Left renal pelvis (tissue), 4 donors: ENCODE data around the gene NCAPH2. TPM values are rescaled to one million over a fixed set of nuclear protein-coding genes. Genes with fewer than 3 reads are reported as not detected.

Experiments used
- DNase-seq, 4 donors: peaks; one replicate each; pipeline ENCODE4 v3.0.0-alpha.2; 2013; ENCODE audit warnings: low read depth in 4 of 4, low spot score in 3 of 4
- polyA plus RNA-seq, 4 donors: library from polyadenylated mRNA; unstranded; fragments of 120-200 nt; gene quantifications; one replicate each; pipeline ENCODE4 v1.2.1, GENCODE V29; 2013; ENCODE audit not compliant: insufficient read length in 4 of 4

Gene NCAPH2
- polyA plus RNA-seq, 4 donors, result 39.7 to 54.3 (median 43.9) TPM

DNA sequence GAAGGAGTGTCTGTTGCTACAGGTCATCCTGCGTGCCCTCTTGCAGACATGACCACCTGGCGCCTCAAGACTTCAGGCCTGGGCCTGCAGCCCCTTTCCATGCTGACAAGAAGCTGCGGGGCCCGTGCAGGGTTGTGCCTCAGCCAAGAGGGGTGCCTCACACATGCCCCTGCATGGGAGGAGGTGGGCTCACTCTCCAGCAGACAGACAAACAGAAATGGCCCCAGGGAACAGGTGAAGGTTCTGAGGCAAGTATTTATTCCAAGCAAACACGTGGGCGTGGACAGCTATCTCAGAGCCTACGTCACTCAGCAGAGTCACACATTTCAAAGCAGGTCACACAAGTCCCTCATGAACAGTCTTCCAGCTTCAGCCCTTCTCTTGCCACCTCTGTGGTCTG lies 60.6 kb downstream of the NCAPH2 start:
- DNase-seq, result no peak

DNA sequence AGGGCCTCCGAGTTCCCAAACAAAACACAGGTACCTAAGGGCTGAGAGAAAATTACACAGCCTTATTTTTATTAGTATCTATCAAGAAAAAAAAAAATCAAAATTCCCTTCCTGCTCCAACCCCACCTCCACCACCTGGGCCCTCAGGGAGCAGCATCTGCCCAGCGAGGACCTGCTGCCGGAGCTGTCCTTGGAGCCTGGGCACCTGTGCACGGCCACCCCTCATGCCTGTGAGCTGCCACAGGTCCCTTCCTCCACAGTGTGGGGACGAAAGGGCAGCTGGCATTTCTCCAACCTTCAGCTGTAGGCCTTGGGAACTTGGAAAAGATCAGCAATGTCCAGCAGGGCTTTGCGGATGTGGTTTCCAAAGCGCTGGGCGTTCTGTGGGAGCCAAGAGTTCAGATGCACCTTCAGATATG lies 61.0 kb downstream of the NCAPH2 start:
- no peak for DNase-seq

DNA sequence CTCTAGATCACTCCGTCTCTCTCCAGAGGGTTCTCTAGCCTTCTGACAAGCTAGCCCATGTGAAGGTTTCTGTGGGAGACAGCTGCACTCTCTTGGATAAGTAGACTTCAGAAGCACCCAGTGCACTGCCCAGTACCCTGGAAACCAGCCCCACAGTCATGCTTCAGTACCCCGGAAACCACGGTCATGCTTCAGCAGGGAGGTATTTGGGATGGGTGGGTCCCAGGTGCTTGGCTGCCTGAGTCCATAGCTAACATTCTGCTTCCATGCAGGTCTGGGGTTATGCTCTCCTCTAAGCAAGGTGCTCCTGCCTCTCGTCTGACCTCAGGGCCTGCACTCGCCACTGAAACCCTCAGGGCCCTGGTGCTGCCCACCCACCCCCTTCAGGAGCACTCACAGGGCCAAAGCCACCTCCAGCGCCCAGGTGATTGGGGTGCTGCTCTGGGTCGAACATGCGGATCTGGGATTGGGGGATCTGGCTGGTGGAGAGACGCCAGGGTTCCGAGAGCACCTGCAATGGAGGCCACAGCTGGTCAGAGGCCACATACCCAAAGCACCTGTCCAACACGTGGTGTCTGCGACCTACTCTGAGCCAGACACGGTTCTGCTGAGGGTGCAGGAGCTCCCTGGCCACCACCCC lies 62.0 kb downstream of the NCAPH2 start:
- DNase-seq, result no peak

DNA sequence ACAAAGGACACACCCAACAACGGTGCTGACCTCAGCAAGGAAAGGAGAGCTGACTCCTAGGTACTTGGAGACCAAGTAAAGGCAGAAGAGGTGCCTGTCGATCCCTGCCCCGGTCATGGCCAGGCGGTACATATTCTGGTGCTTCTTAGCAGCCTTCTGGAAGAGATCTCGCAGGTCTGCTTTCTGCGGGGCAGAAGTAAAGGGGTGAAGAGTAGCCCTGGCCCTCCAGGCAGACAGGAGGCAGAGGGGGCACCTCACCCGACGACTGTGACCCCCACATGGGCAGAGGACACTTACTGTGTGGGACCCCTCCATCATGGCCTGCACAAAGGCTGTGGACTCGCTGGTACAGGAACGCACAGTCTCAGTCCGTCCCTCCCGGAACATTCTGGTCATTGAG lies 62.8 kb downstream of the NCAPH2 start:
- no peak for DNase-seq

DNA sequence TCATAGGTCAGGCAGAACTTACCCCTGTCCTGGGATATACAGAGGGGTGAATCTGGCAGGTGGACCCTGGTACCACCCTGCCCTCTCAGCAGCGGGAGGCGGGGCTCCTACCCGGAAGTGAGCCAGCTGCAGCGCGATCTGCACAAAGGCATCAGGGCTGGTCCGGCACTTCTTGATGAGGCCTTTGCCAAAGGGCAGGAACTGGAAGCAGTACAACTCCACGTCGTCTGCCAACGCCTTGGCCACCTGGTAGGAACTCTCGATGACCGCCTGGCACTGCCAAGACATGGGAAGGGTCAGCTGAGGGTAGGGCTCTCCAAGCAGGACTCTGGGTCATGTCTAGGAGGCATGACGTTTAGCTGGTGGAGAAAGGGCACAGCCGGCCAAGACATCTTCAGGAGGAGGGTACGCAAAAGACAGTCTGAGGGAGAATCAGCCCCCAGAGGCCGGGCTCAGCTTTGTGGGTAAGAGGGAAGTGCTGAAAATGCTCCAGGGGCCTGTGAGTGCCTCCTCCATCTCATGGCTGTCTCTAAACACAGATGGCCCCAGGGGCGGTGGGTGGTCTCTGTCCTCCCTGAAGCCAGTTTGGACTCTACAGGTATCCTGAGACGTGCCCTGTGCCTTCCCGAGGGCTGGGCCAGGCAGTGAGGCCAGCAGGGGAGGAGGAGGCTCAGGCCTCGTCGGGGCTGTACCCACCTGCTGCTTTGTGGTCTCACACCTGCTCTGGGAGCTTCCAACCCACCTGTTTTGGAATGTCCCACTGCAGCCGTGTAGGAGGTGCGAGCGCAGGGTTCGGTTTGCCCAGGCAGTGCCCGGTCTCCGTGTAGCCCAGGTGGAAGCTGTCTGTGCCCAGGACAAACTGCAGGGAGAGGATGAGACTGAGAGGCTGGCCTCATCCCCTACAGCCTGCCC lies 63.5 kb downstream of the NCAPH2 start:
- no peak for DNase-seq

DNA sequence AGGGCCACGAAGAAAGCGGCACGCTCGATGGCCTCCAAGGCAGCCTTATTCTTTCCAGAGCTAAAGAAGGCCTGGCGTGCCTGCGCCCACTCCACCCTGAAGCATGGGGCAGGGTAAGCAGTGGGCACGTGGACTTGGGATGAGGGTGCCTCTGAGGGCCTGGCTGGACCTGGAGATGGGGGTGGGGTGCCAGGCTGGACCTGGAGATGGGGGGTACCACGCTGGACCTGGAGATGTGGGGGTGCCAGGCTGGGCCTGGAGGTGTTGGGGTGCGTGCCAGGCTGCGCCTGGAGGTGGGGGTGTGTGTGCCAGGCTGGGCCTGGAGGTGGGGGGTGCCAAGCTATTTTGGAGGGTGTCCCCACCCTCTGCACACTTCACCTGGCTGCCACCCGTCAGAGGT lies 64.9 kb downstream of the NCAPH2 start:
- no peak for DNase-seq

DNA sequence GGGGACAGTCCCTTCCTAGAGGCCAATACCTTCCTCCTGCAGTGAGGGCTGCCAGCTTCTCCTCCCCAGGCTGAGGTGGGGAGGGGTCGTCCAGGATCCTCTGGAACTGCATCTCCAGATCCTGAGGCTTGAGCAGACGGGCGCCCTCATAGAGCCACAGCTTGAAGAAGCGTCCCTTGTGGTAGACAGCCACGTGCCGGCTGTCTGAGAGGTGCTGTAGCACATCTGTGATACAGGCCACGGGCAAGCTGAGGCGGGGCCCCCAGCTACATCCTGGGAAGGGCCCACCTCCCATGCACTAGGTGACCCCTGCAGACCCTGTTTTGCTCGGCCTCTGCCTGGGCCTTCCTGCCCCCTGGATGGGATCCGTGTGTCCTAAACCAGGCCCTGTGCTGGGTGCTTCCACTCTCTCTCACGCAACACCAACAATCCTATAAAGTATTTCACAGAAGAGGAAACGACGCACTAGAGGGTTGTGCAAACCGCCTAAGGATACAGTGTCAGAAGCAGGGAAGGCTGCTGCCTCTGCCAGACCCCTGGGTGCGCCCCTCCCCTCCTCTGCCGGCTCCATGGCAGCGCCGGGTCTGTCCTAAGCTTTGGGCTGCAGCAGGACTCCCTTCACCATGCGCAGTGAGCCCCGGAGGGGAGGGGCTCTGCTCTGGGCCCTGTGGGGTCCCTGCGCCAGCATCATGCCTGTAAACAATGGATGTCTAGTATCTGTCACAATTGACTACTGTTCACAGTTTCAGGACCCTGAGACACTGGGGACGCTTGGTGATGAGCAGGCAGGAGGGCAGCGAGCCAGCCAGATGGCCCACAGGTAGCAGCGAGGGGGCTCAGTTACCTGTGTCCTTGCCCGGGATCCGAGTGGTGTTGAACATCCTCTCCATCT lies 65.7 kb downstream of the NCAPH2 start:
- no peak for DNase-seq

DNA sequence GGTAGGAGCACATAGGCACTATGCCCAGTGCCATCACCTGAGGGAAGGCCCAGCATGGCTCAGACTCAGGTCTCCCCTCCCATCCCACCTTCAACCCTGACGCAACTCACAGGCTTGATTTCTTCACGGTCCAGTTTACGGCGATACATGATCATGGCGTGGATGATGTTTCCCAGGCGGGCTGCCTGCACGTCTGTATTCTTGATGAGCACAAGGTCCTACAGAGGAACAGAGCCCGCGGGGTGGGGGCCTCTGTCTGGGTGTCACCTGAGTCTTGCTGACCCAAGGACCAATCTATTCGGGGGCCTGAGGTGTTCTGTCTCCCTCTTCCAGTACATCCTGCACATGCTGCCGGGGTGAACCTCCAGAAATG lies 66.3 kb downstream of the NCAPH2 start:
- no peak for DNase-seq

Other genes starting within 250 kb of the NCAPH2 start
- gene MAPK12, start 246.5 kb upstream of the NCAPH2 start, polyA plus RNA-seq, result 10 to 100 TPM in 3 of 4 donors, 1 to 10 TPM in 1; 9.7 to 17.7 (median 15.6) TPM
- 1 to 10 TPM; 6.0 to 9.7 (median 7.9) TPM for gene MAPK11, start 237.8 kb upstream of the NCAPH2 start, polyA plus RNA-seq
- 100 to 1,000 TPM; 126 to 249 (median 214) TPM for gene PLXNB2, start 200.6 kb upstream of the NCAPH2 start, polyA plus RNA-seq
- gene DENND6B, start 181.2 kb upstream of the NCAPH2 start, polyA plus RNA-seq, result 10 to 100 TPM in 3 of 4 donors, 1 to 10 TPM in 1; 9.8 to 20.1 (median 14.9) TPM
- 10 to 100 TPM; 30.2 to 58.8 (median 35.4) TPM for gene PPP6R2, start 164.9 kb upstream of the NCAPH2 start, polyA plus RNA-seq
- 10 to 100 TPM; 25.9 to 47.1 (median 34.9) TPM for gene SBF1, start 33.2 kb upstream of the NCAPH2 start, polyA plus RNA-seq
- 1 to 10 TPM in 3 of 4 donors, under 1 TPM in 1; 0.83 to 7.4 (median 3.9) TPM for gene ADM2, start 26.7 kb upstream of the NCAPH2 start, polyA plus RNA-seq
- gene MIOX, start 21.4 kb upstream of the NCAPH2 start, polyA plus RNA-seq, result 10 to 100 TPM in 1 of 4 donors, 1 to 10 TPM in 2, under 1 TPM in 1; 0.44 to 12.5 (median 6.1) TPM
- 10 to 100 TPM; 34.7 to 68.3 (median 42.0) TPM for gene LMF2, start 522 bp upstream of the NCAPH2 start, polyA plus RNA-seq
- 1 to 10 TPM in 2 of 4 donors, under 1 TPM in 1, not detected in 1; 0.83 to 7.6 (median 3.9) TPM for gene SCO2, start 17.4 kb downstream of the NCAPH2 start, polyA plus RNA-seq
- 1 to 10 TPM in 3 of 4 donors, under 1 TPM in 1; 0.83 to 4.3 (median 2.1) TPM for gene TYMP, start 21.8 kb downstream of the NCAPH2 start, polyA plus RNA-seq
- gene KLHDC7B, start 37.7 kb downstream of the NCAPH2 start, polyA plus RNA-seq, result under 1 TPM; 0.03 to 0.47 (median 0.32) TPM
- under 1 TPM in 1 of 4 donors, not detected in 3; 0.42 TPM for gene SYCE3, start 54.7 kb downstream of the NCAPH2 start, polyA plus RNA-seq
- 10 to 100 TPM in 2 of 4 donors, 1 to 10 TPM in 2; 7.5 to 17.4 (median 10.2) TPM for gene CPT1B, start 70.2 kb downstream of the NCAPH2 start, polyA plus RNA-seq
- 10 to 100 TPM; 71.6 to 88.6 (median 81.1) TPM for gene CHKB, start 74.6 kb downstream of the NCAPH2 start, polyA plus RNA-seq
- gene MAPK8IP2, start 92.6 kb downstream of the NCAPH2 start, polyA plus RNA-seq, result 1 to 10 TPM in 2 of 4 donors, under 1 TPM in 2; 0.72 to 3.5 (median 0.93) TPM
- gene ARSA, start 119.9 kb downstream of the NCAPH2 start, polyA plus RNA-seq, result 10 to 100 TPM in 3 of 4 donors, 1 to 10 TPM in 1; 6.3 to 26.6 (median 13.4) TPM
- 10 to 100 TPM; 10.2 to 25.3 (median 13.4) TPM for gene SHANK3, start 164.6 kb downstream of the NCAPH2 start, polyA plus RNA-seq
- under 1 TPM; 0.52 to 0.76 (median 0.52) TPM for gene ACR, start 230.0 kb downstream of the NCAPH2 start, polyA plus RNA-seq